Measurements from ENCODE around the gene STYXL2.

The STYXL2 gene

GRCh38 chr1:167126317-167126716 is 32.4 kb downstream of the STYXL2 start:
- in situ Hi-C loops (cut with HindIII; ENCODE audit: low sequenced_read_pairs): no loop called here
- TF ChIP-seq CTCF (IDR thresholded peaks at IDR 0.05; ENCODE audit: low read depth, low read length): no peak
- no peak overlapping the region for H3K4me3 ChIP-seq (ENCODE audit: low read depth, low read length)
- DNase-seq (ENCODE audit: low read depth, low spot score): no peak

- no peak for DNase-seq (ENCODE audit: low read depth, low spot score)
- in situ Hi-C loops (cut with HindIII; ENCODE audit: low sequenced_read_pairs): no loop called here
- no peak overlapping the region for H3K4me3 ChIP-seq (ENCODE audit: low read depth, low read length)
- TF ChIP-seq CTCF (IDR thresholded peaks at IDR 0.05; ENCODE audit: low read depth, low read length): no peak
These were observed 32.9 kb downstream of the STYXL2 start for GRCh38 chr1:167126811-167127210.

GRCh38 chr1:167127236-167127635 is 33.4 kb downstream of the STYXL2 start:
- no peak overlapping the region for H3K4me3 ChIP-seq (ENCODE audit: low read depth, low read length)
- no peak for TF ChIP-seq CTCF (IDR thresholded peaks at IDR 0.05; ENCODE audit: low read depth, low read length)
- no peak for DNase-seq (ENCODE audit: low read depth, low spot score)
- in situ Hi-C loops (cut with HindIII; ENCODE audit: low sequenced_read_pairs): no loop called here

GRCh38 chr1:167127661-167128060 is 33.8 kb downstream of the STYXL2 start:
- H3K4me3 ChIP-seq (ENCODE audit: low read depth, low read length): no peak overlapping the region
- in situ Hi-C loops (cut with HindIII; ENCODE audit: low sequenced_read_pairs): no loop called here
- DNase-seq (ENCODE audit: low read depth, low spot score): no peak
- TF ChIP-seq CTCF (IDR thresholded peaks at IDR 0.05; ENCODE audit: low read depth, low read length): no peak

GRCh38 chr1:167128261-167129227 is 34.7 kb downstream of the STYXL2 start:
- H3K4me3 ChIP-seq (ENCODE audit: low read depth, low read length): no peak overlapping the region
- TF ChIP-seq CTCF (IDR thresholded peaks at IDR 0.05; ENCODE audit: low read depth, low read length): no peak
- in situ Hi-C loops (cut with HindIII; ENCODE audit: low sequenced_read_pairs): no loop called here
- no peak for DNase-seq (ENCODE audit: low read depth, low spot score)

- in situ Hi-C loops (cut with HindIII; ENCODE audit: low sequenced_read_pairs): no loop called here
- TF ChIP-seq CTCF (IDR thresholded peaks at IDR 0.05; ENCODE audit: low read depth, low read length): no peak
- no peak for DNase-seq (ENCODE audit: low read depth, low spot score)
- H3K4me3 ChIP-seq (ENCODE audit: low read depth, low read length): no peak overlapping the region
These were observed 37.1 kb downstream of the STYXL2 start for GRCh38 chr1:167130829-167131510.

Measured in astrocyte of the spinal cord (primary cell).